HG02852 (cell line): ENCODE measurements around the gene NECAB2.

Experiments
- ATAC-seq: cut with Tn5 transposase; IDR thresholded peaks from one replicate; pipeline ENCODE4 v1.9.1; 2021; ENCODE audit warnings: mild to moderate bottlenecking, moderate library complexity; ENCODE audit not compliant: unreplicated experiment

NECAB2 gene

GRCh38 chr16:83967838-83968305 lies at the start of gene NECAB2:
Gene NECAB2, plus strand, starts transcription at chr16:83968244. Its CDS starts 405 bp downstream, at chr16:83968649.
- no peak for ATAC-seq

DNA sequence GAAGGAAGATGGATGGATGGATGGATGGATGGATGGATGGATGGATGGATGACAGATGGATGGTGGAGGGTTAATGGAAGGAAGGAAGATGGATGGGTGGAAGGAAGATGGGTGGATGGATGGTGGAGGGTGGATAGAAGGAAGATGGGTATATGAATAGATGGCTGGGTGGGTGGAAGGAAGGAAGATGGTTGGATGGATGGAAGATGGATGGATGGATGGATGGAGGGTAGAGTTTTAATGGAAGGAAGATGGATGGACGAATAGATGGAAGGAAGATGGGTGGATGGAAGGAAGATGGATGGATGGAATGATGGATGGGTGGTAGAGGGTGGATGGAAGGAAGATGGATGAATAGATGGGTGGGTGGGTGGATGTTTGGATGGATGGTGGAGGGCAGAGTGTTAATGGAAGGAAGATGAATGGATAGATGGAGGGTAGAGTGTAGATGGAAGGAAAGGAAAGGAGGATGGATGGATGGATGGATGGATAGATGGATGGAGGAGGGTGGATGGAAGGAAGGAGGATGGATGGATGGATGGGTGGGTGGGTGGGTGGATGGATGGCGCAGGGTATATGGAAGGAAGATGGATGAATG lies 47.1 kb upstream of the NECAB2 start:
- no peak for ATAC-seq

DNA sequence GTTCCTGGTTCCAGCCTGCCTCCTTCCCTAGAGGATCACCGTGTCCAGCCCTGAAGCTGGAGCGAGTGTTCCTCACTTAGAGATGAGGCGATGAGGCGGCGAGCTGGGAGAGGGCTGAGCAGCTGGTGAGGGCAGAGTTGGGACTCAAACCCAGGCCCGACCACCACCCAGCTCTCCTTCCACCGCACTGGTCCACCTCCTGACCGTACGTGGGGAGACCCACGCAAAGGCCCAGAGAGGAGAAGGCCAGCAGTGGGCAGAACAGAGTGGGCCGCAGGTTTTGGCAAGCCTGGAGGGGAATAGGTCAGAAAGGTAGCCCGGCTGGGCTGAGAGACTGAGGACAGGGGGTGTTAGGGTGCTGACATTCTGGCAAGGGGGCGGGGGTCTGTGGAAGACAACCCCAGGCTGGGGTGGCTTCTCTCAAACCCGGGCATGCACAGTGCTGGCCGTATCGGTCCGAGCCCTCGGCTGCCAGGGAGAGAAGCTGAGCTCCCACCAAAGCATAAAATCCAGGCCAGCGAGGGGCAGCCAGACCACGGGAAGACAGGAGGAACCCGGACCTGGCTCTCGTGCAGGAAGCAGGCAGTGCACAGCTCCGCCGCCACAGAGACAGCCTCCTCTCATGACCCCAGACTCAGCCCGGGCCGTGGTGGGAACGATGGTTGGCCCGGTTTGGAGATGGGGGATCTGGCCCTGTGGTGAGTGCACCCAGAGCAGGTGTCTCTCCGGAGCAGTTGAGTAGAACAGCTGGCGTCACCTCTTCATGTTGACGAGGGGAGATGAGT lies 44.3 kb upstream of the NECAB2 start:
- ATAC-seq: no peak

DNA sequence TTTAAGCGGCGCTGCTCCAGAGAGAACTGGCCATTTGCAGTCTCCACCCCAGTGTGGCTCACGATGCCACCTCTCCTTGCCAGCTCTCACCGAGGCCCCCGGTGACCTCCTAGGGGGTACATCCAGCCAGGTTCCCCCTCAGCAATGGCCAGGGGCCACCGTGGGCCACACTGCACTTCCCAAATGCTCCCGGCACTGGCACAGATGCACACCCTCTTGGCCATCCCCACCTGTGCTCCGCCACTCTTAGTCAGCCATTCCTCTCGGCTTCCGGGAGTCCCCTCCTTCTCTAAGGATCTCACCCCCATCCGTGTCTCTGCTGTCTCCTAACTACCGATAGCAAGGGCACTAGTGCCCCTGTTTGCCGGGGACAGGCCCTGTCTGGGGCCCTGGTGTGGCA lies 43.4 kb upstream of the NECAB2 start:
- no peak for ATAC-seq

DNA sequence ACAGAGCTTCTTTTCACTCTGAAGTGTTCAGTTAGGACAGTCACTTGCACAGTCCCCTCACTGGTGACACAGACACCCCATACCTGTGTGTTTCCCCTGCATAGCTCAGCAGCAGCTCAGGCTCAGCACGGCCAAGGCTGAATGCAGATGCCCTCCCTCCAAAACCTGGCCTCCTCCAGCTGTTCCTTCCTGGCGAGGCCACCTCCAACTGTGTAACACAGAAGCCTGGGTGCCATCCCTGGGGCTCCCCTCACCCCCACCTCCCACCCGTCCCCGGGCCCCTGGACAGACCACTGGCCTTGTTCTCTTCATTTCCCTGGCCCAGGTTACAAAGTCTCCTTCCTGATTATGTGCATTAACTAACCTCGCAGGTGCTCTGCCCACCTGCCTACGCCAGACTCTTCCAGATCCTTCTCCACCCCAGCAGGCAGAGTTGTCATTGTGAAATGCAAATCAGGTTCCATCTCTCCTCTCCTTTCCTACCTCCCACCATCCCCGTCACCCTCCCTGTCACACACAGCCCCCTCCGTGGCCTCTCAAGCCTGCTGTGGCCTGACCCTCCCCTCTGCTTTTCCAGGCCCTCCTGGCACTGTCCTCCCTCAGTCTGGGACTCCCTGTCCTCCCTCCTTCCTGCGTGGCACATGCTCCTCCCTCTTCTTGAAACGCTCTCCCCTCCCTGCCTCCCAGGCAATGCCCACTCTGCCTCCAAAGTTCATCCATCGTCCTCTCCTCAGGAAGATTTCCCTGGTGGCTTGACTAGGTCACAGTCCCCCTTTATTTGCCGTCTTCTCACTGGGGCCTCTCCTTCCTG lies 42.7 kb upstream of the NECAB2 start:
- ATAC-seq: no peak

- no peak for ATAC-seq
These were observed 41.9 kb upstream of the NECAB2 start for GRCh38 chr16:83925957-83926725.

- peak; percentile 69 for ATAC-seq
These were observed 41.2 kb upstream of the NECAB2 start for GRCh38 chr16:83926726-83927397.

DNA sequence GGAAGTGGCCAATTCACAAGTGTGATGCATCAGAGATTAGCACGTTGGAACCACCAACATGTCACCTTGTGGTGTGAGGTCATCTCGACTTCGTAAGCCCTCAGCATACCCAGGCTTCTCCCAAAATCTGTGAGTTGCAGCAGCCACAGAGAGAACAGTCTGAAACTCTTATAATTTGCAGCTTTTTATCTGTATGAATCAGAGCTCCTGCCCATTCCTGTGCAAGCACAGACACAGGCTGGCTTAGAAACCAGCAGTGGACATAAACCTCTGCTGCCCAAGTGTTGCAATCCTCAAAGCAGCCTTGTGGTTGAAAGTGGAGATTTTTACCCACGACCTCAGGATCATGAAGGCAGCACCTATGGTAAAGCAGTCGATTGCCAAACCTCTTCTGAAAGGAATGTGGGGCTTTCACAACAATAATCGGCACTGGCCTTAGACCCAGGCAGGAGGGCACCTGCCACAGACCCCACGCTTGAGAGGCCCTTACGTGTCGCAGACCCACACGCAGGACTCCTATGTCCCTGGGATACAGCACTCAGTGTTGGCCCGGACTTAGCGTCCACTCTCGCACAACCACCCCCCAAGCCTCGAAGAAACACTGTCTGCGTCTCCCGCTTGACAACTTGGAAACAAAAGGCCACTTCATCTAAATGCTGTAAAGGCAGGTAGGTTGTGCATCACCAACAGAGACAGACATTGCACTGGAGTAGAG lies 39.5 kb upstream of the NECAB2 start:
- no peak for ATAC-seq

- no peak for ATAC-seq
These were observed 38.1 kb upstream of the NECAB2 start for GRCh38 chr16:83929811-83930555.

GRCh38 chr16:83930730-83931500 lies 37.1 kb upstream of the NECAB2 start:
- no peak for ATAC-seq

DNA sequence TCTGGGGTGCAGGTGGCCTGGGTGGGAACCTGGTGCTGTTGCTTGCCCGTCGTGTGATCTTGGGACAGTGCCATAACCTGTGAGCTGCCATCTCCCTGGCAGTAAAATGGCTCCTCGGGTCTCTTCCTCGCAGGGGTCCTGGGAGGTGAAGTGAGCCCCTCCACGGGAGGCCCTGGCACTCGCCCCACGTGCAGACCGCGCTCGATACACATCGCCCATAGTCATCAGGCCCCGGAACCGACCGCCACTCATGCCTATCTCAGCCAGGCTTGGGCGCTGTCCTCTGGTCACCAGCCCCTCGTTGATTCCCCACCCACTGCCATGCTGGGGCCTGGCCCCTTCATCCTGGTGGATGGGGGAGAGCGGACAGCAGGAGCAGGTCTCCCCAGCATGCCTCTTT lies 36.5 kb upstream of the NECAB2 start:
- ATAC-seq: no peak

GRCh38 chr16:83932304-83932703 lies 35.7 kb upstream of the NECAB2 start:
- ATAC-seq: no peak

DNA sequence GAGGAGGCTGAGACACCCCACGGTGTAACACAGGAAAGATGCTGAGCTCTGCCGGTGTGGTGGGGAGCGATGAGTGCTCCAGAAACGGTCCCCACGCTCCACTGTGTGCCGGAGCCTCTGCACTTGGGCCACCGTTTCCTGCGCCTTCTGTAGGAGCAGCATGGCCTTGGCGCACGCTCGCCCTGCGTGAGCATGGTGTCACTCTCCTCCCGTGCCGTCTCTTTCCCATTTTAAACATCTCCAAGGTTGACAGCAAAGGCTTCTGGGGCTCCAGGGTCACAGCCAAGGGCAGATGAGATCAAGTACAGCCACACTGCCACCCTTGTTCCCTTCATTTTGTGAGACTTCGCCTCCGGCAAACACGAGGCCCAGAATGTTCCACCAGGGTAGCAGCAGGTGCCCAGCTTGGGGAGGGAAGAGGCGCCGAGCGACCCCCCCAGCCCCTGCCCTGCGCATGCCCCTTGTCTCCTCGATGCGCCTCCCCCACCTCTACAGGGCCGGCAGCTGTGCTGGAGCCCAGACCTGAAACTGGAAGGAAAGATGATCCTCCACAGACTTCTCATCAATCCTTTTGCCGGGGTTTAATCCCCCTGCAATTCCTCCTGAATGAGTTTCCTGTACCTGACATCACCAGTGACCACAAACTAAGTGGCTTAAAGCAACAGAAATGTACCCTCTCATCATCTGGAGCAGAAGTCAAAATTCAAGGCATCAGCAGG lies 34.9 kb upstream of the NECAB2 start:
- no peak for ATAC-seq

GRCh38 chr16:83933885-83934683 lies 34.0 kb upstream of the NECAB2 start:
- no peak for ATAC-seq

- no peak for ATAC-seq
These were observed 33.4 kb upstream of the NECAB2 start for GRCh38 chr16:83934684-83934977.

GRCh38 chr16:83935005-83935857 lies 32.8 kb upstream of the NECAB2 start:
- ATAC-seq: no peak
